Activated CD4-positive, alpha-beta T cell treated with anti-CD3 and anti-CD28 coated beads for 24 hours (primary cell): ENCODE results near the gene SAFB.
"Not testable (repeated sequence)": the region's sequence is repeated elsewhere in the genome, so short reads cannot be mapped to it uniquely, and the experiment has no call there.

Source experiments
- DNase-seq, 2 donors: peaks; one replicate each; pipeline ENCODE4 v3.0.0-alpha.2; 2020; ENCODE audit warnings: low read depth in 2 of 2

The SAFB gene

GRCh38 chr19:5697022-5697889 is 74.4 kb downstream of the SAFB start:
- DNase-seq: no peak

- no peak for DNase-seq
These were observed 75.2 kb downstream of the SAFB start for GRCh38 chr19:5697890-5698634.

GRCh38 chr19:5698635-5699422 is 75.9 kb downstream of the SAFB start:
- DNase-seq: no peak

- DNase-seq: no peak
These were observed 77.7 kb downstream of the SAFB start for GRCh38 chr19:5700455-5701092.

- not testable (repeated sequence) for DNase-seq
These were observed 79.1 kb downstream of the SAFB start for GRCh38 chr19:5702053-5702410.

- no peak for DNase-seq
These were observed 81.2 kb downstream of the SAFB start for GRCh38 chr19:5703819-5704818.

- no peak for DNase-seq
These were observed 82.7 kb downstream of the SAFB start for GRCh38 chr19:5705552-5705951.

- no peak for DNase-seq
These were observed 84.1 kb downstream of the SAFB start for GRCh38 chr19:5706876-5707573.

GRCh38 chr19:5707576-5708575 is 85.0 kb downstream of the SAFB start:
- no peak for DNase-seq

- DNase-seq: no peak
These were observed 88.1 kb downstream of the SAFB start for GRCh38 chr19:5711025-5711424.

GRCh38 chr19:5711713-5712161 is 88.9 kb downstream of the SAFB start:
- DNase-seq: no peak

GRCh38 chr19:5713228-5713627 is 90.3 kb downstream of the SAFB start:
- no peak for DNase-seq

GRCh38 chr19:5714816-5715215 is 91.9 kb downstream of the SAFB start:
- no peak for DNase-seq

- no peak for DNase-seq
These were observed 94.5 kb downstream of the SAFB start for GRCh38 chr19:5717215-5717935.
